HG03460 (cell line): ENCODE measurements around the gene ADAMTSL4.

ENCODE experiments used
- ATAC-seq: cut with Tn5 transposase; IDR thresholded peaks from one replicate; pipeline ENCODE4 v1.9.1; 2021; ENCODE audit not compliant: unreplicated experiment

Gene ADAMTSL4

GRCh38 chr1:150548632-150549495 lies at the start of gene ADAMTSL4:
ADAMTSL4 (plus strand) TSS chr1:150549408; CDS start chr1:150552289, 2,881 bp downstream.
- ATAC-seq, result peak; percentile 49

- no peak for ATAC-seq
Observed at GRCh38 chr1:150505431-150505830, 43.8 kb upstream of the ADAMTSL4 start.

DNA sequence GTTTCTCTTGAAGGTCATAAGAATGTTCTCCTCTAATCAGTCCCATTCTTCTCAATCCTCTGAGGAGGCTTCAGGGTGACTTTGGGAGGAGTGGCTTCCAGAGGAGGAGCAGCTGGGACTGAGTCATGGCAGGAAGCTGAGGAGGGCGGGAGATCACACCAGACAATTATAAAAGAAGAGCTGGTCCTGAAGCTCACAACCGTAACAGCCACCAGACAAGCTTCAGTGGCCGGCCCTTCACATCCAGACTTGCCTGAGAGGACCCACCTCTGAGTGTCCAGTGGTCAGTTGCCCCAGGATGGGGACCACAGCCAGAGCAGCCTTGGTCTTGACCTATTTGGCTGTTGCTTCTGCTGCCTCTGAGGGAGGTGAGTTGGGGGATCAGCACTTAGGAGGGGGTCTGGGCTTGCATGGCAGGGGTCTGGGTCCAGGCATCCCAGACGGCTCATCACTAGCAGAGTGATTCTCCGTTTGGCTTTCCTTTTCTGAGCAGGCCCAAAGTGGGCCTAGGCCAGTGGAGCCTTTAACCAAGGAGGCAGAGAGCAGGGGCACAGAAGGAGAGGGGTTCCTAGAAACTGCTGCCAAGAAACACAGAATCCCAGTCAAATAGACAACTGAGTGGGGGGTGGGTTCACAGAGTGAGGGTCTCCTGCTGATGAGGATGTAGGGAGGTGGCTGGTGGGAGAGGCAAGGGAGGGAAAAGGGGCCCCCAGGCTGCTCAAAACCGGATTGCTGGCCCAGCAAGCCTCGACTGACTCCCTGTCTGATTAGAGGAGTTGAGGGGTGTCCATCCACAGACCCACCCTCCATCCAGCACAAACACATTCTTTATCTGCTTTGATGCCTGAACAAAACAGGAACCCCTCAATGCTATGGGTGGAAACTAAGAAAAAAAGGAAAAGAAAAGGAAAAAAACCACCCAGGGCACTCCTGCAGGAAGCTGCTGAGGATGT lies 41.0 kb upstream of the ADAMTSL4 start, which contains the start of gene ECM1:
TSS of gene ECM1 (plus strand) at position 198 of the 953 bp plus-strand sequence. CDS start at position 299, 101 bp downstream.
- ATAC-seq, result no peak

DNA sequence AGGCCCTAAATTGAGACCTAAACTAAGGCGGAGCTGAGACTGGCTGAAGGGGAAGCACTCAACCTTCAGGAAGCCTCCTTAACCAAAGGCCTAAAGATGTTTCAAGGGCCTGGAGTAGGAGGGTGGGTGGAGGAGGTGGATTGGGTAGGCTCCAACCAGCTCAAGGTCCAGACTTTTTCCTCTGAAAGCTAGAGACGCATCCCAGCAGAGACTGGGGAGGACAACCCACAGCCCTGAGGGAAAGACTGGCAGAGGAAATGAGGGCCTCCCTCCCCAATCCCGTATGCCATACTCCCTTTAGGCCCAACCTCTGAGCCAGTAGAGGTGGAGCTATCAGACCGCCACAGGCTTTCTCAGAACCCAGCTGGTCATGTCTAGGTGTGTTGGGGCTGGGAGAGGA lies 40.2 kb upstream of the ADAMTSL4 start:
- no peak for ATAC-seq

- ATAC-seq, result no peak
Observed at GRCh38 chr1:150511551-150511950, 37.7 kb upstream of the ADAMTSL4 start.

DNA sequence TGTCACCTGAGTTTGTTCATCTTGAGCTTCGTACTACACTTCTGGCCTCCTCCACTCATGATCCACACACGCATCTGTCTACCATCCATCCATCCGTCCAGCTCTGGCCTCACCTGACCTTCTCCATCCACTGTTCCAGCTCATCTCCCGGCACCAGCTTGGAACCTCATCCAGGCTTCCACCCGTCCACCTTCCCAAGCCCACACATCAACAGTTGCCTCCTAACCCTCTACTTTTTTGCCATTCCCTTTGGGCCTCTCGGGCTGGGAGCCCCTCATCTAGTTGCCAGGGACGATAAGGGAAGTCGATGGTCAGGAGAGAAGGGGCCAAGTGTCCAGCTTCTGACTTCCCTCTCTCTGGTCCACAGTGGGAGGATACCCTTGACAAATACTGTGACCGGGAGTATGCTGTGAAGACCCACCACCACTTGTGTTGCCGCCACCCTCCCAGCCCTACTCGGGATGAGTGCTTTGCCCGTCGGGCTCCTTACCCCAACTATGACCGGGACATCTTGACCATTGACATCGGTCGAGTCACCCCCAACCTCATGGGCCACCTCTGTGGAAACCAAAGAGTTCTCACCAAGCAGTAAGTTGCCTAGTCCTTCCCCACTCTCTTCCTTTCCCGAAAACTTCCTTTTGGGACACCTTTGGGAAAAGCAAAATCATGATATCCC lies 37.1 kb upstream of the ADAMTSL4 start:
- ATAC-seq, result no peak

GRCh38 chr1:150512846-150513245 lies 36.4 kb upstream of the ADAMTSL4 start:
- no peak for ATAC-seq

GRCh38 chr1:150513351-150513791 lies 35.8 kb upstream of the ADAMTSL4 start:
- ATAC-seq, result no peak

- no peak for ATAC-seq
Observed at GRCh38 chr1:150514260-150514659, 34.9 kb upstream of the ADAMTSL4 start.

- ATAC-seq, result peak; percentile 5
Observed at GRCh38 chr1:150514913-150515327, 34.3 kb upstream of the ADAMTSL4 start.

DNA sequence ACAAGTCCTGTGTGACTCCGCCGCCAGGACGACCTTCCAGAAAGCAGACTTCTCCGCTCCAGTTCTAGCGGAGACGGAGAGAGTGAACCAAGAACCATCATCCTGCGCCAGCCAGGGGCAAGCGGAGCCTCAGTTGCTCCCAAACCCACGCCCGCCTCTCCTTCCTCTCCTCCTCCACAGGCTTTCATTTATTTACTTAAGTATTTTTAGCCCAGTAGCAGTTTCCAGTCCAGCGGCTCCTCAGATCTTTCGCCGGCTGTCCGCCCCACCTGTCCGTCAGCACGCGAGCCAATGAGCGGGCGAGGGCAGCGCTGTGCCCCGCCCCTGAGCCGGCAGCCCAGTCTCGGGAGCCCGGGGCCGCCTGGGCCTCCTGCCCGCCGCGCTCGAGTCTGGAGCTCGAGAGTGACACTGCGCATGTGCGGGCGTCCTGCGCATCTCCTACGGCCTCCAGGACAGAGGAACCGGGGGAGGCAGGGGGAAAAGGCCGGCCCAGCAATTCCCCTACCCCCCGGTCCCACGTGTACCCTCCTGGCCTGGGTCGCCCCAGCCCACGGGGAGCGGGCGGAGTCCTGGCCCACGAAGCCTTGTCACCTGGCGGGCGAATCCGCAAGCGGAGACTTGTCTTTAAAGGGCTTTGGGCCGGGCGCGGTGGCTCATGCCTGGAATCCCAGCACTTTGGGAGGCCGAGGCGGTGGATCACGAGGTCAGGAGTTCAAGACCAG lies 33.7 kb upstream of the ADAMTSL4 start, which contains the start of gene FALEC:
TSS of gene FALEC (plus strand) at position 425 of the 722 bp plus-strand sequence.
- ATAC-seq, result peak; percentile 92

DNA sequence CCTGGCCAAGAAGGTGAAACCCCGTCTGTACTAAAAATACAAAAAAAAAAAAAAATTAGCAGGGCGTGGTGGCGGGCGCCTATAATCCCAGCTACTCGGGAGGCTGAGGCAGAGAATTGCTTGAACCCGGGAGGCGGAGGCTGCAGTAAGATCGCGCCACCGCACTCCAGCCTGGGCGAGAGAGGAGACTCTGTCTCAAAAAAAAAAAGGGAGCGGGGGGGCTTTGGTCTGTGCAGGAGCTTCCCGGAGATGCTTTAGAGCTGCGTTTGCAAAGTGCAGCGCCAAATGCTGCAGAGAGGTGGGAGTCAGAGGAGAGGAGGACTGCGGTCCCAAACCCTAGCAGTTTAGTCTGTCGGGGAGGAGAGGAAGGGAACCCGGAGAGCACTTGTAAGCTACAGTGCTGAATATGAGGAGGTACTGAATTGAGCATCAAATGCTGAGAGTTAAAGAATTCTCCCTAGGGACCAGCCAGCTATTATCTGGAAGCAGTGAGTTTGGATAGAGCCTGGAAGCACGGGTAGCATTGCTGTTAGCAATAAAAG lies 33.1 kb upstream of the ADAMTSL4 start:
- ATAC-seq, result no peak

DNA sequence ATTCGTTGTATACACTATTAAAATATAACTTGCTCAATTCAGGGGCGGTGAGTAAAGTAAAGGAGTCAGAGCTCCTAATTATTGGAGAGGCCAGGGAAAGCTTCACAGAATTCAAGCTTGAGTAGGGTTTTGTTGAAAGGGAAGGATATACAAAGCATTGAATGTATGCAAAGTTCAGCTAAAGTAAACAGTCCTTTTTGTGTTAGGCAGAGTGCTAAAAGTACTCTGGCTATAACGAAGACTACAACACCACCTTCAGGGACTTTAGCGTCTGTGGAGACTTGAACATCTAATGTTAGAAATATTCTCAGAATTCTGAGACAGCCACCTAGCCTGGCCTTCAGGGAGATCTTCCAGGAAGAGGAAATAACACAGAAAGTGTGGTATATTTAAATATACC lies 32.6 kb upstream of the ADAMTSL4 start:
- no peak for ATAC-seq

DNA sequence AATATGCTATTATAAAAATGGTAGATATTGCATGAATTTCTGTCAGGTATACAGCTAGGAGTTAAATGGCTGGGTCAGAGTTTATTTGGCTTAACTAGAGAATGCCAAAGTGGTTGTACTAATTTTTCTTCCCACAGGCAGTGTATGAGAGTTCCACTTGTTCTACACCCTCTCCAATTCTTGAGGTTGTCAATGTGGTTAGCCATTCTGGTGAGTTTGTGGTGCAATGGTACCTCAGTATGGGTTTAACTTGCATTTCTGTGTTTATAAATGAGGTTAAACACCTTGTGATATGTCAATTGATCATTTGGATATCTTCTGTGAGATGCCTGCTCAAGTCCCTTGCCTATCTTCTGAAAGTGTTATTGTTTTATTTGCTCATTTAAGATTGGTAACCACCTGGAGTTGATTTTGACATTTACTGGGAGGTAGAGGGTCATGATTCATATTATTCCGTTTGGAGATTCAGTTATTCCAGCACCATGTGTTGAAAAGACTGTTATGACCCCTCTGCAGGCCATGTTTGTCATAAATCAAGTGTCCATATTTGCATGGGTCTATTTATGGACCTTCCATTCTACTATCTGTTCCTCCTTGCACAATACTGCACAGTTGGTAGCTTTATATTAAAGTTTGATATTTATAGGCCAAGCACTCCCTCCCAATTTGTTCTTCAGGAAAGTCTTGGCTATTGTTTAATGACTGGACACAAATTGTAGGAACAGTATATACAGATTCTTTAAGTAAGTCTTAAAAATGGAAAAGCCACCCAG lies 27.8 kb upstream of the ADAMTSL4 start:
- no peak for ATAC-seq

DNA sequence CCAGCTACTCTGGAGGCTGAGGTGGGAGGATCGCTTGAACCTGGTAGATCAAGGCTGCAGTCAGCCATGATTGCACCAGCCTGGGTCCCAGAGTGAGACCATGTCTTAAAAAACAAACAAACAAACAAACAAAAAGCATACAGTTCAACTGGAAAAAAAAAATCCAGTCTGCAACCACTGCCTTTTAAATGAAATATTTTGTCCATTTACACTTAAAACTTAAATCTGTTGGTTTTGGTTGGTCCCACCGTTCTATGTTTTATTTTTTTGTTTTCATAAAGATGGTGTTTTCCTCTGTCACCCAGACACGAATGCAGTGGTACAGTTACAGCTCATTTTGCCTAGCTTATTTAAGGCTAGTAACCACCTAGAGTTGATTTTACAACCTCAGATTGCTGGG lies 23.9 kb upstream of the ADAMTSL4 start:
- ATAC-seq, result no peak

- ATAC-seq, result no peak
Observed at GRCh38 chr1:150528196-150528595, 21.0 kb upstream of the ADAMTSL4 start.

DNA sequence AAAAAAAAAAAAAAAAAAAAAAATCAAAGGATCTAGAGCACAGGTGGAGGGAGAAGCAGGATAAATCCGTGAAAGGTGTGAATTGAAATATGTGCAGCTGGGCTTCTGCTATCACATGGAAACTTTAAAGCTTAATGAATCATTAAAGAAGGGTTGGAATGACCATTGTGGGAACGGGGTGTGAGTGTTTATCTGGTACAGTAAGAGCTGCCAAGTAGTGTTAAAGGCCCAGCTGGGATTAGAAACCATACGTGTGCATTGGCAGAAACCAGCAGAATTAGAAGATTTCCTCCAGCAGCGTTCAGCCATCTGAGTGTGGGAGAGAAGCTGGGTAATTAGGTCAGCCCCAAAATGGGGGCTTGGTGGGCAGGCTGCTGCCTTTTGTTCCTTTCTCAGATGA lies 20.2 kb upstream of the ADAMTSL4 start:
- no peak for ATAC-seq

DNA sequence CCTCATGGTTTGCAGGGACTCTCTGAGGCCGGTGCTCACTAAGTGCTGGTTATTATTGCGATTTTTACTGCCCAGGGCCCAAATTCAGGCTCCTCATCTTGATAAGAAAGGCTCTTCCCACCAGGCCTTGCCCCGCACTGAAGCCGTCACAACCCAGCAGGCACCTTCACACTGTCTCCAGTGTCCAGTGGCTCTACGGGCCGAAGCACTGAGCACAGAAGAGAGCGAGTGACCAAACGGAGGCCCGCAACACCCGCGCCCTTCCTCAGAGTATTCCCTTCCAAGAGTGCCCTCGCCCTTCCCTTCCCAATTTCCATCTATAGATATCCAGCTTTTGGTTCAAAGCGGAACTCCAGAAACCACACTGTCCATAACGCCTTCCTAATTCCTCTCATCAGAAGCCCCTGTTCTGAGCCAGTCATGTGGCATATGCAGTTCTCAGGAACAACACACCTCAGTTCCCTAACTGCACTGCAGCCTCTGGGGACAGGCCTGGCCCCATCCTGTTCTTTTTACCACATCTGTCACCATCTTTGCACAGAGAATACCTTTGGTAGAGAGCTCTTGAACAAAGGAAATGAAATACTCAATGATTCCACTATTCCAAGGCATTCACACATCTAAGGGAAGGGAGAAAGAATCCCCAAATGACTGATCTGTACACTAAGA lies 18.6 kb upstream of the ADAMTSL4 start:
- no peak for ATAC-seq

GRCh38 chr1:150532860-150533259 lies 16.3 kb upstream of the ADAMTSL4 start:
- no peak for ATAC-seq
